ENCODE measurements around the gene RAB11FIP2.

The RAB11FIP2 gene

GRCh38 chr10:117980216-117980615 lies 66.5 kb downstream of the RAB11FIP2 start:
- no peak for DNase-seq

DNA sequence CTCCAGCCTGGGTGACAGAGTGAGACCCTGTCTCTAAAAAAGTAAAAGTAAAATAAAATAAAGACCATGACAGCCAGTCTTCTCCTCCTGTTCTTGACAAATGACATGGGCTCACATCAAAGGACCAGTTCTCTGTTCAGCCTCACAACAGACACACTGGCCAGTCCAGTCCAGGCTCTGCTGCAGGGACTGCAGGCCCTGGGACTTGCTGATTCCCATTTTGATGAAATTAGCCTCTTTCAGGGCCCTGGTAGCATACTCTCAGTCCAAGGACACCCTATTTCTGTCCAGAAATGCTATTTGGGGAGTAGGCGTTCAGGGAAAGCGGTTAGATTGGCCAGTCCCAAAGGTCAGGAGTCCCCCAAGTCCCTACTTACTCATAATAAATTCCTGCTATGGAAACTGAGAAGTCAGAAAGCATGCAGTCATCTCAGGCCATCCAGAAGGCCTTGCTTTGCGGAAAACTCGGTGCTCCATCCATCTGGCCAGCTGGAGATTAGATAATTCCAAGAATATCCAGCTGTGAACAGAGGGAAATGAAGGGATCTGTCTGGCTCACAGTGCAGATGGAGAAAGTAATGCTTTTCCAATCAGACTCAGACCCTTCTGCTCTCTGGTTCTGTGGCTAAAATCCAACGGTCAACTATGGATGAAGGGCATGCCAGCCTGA lies 74.4 kb downstream of the RAB11FIP2 start:
- no peak for DNase-seq

DNA sequence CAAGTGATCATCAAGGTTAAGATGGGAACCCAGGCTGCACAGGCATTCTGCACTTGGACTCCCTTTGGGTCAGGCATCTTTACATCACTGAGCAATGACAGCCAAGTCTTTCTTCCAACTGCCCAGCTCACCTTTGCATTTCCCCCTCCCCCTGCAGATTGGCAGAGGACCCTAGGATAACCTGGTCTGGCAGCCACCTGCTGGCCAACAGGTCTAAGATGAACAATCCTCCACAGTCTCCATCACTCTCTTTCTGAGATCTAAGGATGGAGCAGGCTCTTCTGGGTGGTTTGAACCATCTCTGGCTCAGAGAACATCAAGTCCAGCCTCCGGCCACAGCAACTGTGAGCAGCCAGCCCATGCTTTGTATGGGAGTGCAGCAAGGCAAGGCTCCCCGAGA lies 75.8 kb downstream of the RAB11FIP2 start:
- no peak for DNase-seq

DNA sequence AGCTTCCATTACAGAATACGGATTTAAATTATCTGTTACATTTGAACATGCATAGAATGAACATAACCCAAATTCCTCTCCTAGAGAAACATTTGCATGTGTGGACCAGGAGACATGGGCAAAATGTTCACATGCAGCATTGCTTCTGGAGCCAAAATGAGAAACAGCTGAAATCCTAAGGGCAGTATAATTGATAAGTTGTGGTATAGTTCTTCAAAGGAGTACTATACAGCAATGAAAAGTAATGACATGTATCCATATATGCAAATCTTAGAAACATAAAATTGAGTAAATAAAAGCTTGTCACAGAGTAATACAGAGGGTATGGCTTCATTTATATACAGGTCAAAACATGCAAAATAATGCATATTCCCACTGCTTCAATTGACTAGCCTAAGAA lies 77.1 kb downstream of the RAB11FIP2 start:
- no peak for DNase-seq

DNA sequence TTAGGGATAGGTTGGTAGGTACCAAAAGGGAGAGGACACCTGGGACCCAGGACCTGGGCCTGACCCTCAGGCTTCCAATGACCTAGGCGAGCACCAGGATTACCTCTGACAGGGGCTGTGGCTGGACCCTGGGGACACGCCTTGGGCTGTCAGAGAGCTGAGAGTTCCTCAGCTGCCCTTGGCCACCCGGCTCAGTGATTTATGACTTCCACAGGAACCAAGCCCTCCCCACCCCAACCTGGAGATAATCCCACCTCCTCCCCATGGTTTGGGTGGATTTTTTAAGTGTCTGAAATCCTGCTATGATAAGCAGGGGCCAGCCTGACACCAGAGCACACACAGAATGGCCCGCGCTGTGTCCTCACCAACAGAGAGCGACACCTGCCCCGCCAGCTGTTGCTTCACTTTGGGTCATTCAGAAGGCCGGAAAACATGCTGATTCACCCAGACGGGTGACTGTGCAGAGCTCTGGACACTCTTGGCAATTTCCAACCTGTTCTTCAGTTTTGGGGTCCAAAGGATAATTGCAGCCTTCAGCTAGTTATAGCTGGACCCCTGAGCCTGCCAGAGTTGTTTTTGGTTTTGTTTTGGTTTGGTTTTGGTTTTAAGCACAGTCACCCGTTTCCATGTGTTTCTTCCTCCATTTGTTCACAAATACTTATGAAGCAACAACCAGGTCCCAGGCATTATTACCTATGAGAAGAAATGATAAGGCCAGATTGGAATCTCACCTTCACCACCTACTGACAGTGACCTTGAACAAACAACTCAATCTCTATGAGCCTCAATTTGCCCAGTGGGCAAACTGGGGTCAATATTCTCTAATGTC lies 78.2 kb downstream of the RAB11FIP2 start:
- DNase-seq: no peak

DNA sequence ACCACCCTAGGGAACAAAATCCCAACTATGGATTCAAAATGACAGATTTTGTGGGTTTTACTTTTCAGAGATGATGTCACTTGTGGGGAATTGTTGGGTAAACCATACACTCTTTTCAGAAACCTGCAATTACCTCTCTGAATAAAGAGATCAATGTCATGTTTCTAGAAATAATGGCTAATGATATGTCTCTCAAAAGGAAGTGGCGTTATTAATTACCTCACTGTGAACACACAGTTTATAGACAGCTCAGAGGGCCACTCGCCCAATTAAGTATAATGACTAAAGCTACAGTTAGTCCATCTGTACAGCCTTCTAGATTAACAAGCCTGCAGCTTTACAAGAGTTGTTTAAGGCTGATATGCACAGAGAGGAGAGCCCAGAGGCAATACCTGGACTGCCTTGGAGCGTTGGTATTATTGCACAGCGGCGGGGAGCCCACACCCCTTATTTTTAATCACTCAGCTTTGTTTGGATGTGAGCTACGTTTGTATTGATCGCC lies 79.5 kb downstream of the RAB11FIP2 start:
- peak; percentile 76 for DNase-seq

DNA sequence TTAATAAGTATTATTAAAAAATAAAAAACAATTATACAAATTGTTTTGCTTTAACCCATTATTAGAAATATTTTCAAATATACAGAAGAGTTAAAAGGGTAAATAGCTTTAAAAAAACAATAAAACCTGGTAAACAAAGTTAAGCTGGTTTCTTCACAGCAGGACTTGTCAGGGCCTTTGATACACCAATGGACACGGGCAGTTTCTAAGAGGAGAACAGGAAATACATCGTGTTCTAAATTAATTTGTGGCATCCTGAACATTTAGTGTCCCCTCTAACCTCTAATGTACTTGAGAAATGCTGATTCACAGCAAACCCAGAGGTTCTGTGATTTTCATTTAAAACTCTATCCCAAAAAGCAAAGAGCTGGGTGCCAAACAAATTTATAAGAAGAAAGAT lies 80.8 kb downstream of the RAB11FIP2 start:
- DNase-seq: no peak

DNA sequence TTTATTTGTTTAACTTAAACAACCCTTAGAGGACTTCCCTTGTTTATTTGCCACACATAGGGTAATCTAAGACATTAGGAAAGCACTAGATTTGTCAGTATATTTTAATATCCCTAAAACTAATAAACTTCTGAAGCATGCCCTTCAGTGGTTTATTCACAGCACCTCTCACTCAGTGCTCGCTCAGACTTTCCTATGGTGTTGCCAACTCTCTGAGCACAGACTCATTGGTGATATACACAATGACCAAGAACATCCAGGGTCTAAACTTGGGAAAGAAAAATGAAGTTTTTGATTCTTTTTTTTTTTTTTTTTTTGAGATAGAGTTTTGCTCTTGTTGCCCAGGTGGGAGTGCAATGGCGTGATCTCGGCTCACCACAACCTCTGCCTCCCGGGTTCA lies 82.2 kb downstream of the RAB11FIP2 start:
- no peak for DNase-seq

DNA sequence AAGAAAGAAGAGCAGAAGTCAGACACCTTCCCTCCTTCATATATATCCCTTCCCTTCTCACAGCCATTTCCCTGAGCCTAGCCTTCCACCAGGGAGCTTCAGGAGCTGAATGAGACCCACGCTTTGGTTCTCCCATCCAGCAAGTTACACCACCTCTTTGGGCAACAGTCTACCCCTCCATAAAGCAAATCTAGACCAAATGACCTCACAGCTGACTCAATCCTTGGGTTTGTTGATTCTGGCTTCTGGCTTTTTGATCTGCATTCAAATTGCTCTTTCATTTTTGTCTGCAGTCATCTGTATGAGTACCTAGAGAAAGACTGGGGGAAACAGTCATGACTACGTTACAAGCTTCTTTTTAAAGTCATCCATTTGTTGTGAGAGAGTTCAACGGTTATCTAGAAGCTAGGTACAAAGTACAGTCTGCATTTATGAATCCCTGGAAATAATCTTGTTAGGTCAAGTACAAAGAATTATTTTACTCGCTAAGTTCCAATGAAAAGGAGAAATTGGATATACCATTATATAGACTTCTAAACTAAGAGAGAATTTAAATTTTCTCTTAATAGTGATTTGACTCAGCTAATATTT lies 86.3 kb downstream of the RAB11FIP2 start:
- no peak for DNase-seq

GRCh38 chr10:117956972-117957371 lies 89.8 kb downstream of the RAB11FIP2 start:
- DNase-seq: no peak

- DNase-seq: no peak
These were observed 91.6 kb downstream of the RAB11FIP2 start for GRCh38 chr10:117955176-117955575.

Measured in NCI-H1105 (cell line).